ENCODE results near the gene SLC1A2. TPM values are rescaled to one million over a fixed set of nuclear protein-coding genes. Genes with fewer than 3 reads are reported as not detected.

Gene SLC1A2
- total RNA-seq, 1 experiment from 2014 or later: 0.41 TPM

GRCh38 chr11:35274909-35275785 lies 144.2 kb downstream of the SLC1A2 start:
- peak; percentile 70 for DNase-seq (ENCODE audit: low spot score)

- no peak for DNase-seq (ENCODE audit: low spot score)
Measured at GRCh38 chr11:35272391-35272902, 146.9 kb downstream of the SLC1A2 start.

- no peak for DNase-seq (ENCODE audit: low spot score)
Measured at GRCh38 chr11:35271031-35271430, 148.3 kb downstream of the SLC1A2 start.

GRCh38 chr11:35270342-35270741 lies 149.0 kb downstream of the SLC1A2 start:
- DNase-seq (ENCODE audit: low spot score): no peak

GRCh38 chr11:35267504-35267903 lies 151.9 kb downstream of the SLC1A2 start:
- peak; percentile 55 for DNase-seq (ENCODE audit: low spot score)

- DNase-seq (ENCODE audit: low spot score): no peak
Measured at GRCh38 chr11:35265755-35266454, 153.5 kb downstream of the SLC1A2 start.

GRCh38 chr11:35262735-35263134 lies 156.6 kb downstream of the SLC1A2 start:
- DNase-seq (ENCODE audit: low spot score): no peak

GRCh38 chr11:35262056-35262455 lies 157.3 kb downstream of the SLC1A2 start:
- DNase-seq (ENCODE audit: low spot score): no peak

- DNase-seq (ENCODE audit: low spot score): no peak
Measured at GRCh38 chr11:35261197-35261596, 158.2 kb downstream of the SLC1A2 start.

GRCh38 chr11:35260342-35260985 lies 158.9 kb downstream of the SLC1A2 start:
- peak; percentile 66 for DNase-seq (ENCODE audit: low spot score)

GRCh38 chr11:35259529-35259928 lies 159.8 kb downstream of the SLC1A2 start:
- no peak for DNase-seq (ENCODE audit: low spot score)

GRCh38 chr11:35257281-35257680 lies 162.1 kb downstream of the SLC1A2 start:
- DNase-seq (ENCODE audit: low spot score): no peak

- no peak for DNase-seq (ENCODE audit: low spot score)
Measured at GRCh38 chr11:35256296-35256695, 163.1 kb downstream of the SLC1A2 start.

GRCh38 chr11:35255514-35255913 lies 163.8 kb downstream of the SLC1A2 start:
- no peak for DNase-seq (ENCODE audit: low spot score)

- DNase-seq (ENCODE audit: low spot score): no peak
Measured at GRCh38 chr11:35253237-35253636, 166.1 kb downstream of the SLC1A2 start.

GRCh38 chr11:35250621-35251020 lies 168.7 kb downstream of the SLC1A2 start:
- no peak for DNase-seq (ENCODE audit: low spot score)

GRCh38 chr11:35250192-35250591 lies 169.2 kb downstream of the SLC1A2 start:
- no peak for DNase-seq (ENCODE audit: low spot score)

GRCh38 chr11:35248558-35249323 lies 170.6 kb downstream of the SLC1A2 start:
- no peak for DNase-seq (ENCODE audit: low spot score)

- no peak for DNase-seq (ENCODE audit: low spot score)
Measured at GRCh38 chr11:35247863-35248262, 171.5 kb downstream of the SLC1A2 start.

- DNase-seq (ENCODE audit: low spot score): no peak
Measured at GRCh38 chr11:35247428-35247827, 171.9 kb downstream of the SLC1A2 start.

GRCh38 chr11:35246745-35247144 lies 172.6 kb downstream of the SLC1A2 start:
- DNase-seq (ENCODE audit: low spot score): no peak

GRCh38 chr11:35245786-35246185 lies 173.6 kb downstream of the SLC1A2 start:
- no peak for DNase-seq (ENCODE audit: low spot score)

All from A172 (cell line).